ENCODE data around the gene VPS26A. TPM values are rescaled to one million over a fixed set of nuclear protein-coding genes. Genes with fewer than 3 reads are reported as not detected.

Gene VPS26A
- total RNA-seq = 10 to 100 TPM; 44.2 to 58.2 TPM
- long read RNA-seq, donor 1, transcript VPS26A-201 (9 exons, 2,697 nt) = major isoform, 29 of 34 reads
- long read RNA-seq, donor 1, partial matches to known transcripts = 2 of 34 reads
- long read RNA-seq, donor 1, other reads (novel, unspliced or antisense) = 3 of 34 reads
- long read RNA-seq, donor 2, transcript VPS26A-201 (9 exons, 2,697 nt) = major isoform, 57 of 73 reads
- long read RNA-seq, donor 2, partial matches to known transcripts = 5 of 73 reads
- long read RNA-seq, donor 2, other reads (novel, unspliced or antisense) = 9 of 73 reads

DNA sequence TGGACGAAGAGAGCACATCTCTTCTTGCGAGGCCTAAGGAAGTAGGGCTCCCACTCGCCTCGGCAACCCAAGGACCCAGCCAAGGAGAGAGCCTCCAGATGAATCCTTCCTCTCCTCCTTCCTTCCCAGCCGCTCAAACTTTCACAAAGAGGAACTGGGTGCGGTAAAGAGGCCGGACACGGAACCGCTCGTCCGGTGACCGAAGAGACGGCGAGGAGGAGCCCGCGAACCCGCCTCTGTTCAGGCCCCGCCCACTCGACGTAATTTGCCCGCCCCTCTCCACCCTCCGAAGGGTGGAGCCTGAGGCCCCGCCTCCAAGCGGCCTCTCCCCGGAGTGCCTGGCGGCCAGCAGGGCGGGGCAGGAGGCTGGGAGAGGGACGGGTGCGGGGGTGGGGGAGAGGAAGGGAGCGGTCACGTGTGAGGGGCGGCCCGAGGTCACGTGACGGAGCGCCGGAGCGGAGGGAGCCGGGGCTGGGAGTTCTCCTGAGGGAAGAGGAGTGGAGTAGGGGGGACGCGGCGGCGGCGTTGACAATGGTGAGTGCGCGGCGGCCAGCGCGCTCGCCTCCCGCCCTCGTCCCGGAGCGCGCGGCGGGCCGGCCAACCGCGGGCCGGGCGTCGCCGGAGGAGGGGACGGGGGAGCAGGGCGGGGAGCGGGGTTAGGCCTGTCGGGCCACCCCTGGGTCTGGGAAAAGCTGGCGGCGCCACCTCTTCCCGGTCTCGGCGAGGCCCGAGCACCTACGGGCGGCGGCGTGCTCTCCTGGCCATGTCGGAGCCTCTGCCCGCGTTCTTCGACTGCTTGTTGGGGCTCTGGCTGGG lies at the start of gene VPS26A:
TSS of gene VPS26A (plus strand) at position 432 of the 816 bp plus-strand sequence. CDS start at position 532, 100 bp downstream.
- intact Hi-C loops (cut with DNase I) = no loop called here

DNA sequence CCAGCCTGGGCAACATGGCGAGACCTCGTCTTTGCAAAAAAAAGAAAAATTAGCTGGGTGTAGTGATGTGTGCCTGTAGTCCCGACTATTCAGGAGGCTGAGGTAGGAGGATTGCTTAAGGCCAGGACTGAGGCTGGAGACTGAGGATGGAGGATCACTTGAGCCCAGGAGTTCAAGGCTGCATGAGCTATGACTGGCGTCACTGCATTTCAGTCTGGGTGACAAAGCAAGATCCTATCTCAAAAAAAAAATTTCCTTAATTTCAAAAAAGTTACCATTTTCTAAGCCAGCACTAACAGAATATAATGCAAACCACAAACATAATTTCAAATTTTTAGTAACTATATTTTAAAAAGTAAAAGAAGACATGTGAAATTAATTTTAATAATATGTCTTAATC lies 49.4 kb upstream of the VPS26A start:
- intact Hi-C loops (cut with DNase I) = no loop called here
- no peak for DNase-seq (ENCODE audit: low spot score)

More for the DNA sequence above, at the start of gene VPS26A:
- DNase-seq (ENCODE audit: low spot score) = peak; percentile 100

DNA sequence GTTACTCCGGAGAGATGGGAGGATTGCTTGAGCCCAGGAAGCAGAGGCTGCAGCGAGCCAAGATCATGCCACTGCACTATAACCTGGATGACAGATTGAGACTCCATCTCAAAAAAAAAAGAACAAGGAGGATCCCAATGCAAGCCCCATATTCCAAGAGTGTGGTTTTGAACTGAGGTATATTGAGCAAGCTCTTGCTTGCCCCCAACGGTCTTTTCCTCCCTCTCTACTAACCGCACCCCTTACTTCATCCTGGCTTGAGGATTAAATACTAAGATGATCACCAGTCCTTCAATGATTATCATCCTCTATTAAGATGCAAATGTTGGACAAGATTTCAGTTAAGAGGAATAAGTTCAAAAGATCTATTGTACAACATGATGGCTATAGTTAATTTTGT lies 48.5 kb upstream of the VPS26A start:
- intact Hi-C loops (cut with DNase I) = no loop called here
- DNase-seq (ENCODE audit: low spot score) = no peak

DNA sequence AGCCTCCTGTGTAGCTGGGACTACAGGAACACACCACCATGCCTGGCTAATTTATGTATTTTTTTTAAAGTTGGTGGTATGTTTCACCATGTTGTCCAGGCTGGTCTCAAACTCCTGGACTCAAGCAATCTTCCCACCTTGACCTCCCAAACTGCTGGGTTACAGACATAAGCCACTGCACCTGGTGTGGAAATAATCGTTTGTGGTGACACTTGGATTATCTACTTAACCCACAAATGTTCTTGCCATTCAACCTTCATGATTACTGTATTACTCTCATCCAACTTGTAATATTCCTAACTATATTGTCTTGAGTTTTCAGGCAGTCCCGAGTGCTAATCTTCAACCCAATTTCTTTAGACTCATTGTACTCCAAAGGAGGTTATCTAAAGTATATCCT lies 45.7 kb upstream of the VPS26A start:
- DNase-seq (ENCODE audit: low spot score) = no peak
- intact Hi-C loops (cut with DNase I) = no loop called here

DNA sequence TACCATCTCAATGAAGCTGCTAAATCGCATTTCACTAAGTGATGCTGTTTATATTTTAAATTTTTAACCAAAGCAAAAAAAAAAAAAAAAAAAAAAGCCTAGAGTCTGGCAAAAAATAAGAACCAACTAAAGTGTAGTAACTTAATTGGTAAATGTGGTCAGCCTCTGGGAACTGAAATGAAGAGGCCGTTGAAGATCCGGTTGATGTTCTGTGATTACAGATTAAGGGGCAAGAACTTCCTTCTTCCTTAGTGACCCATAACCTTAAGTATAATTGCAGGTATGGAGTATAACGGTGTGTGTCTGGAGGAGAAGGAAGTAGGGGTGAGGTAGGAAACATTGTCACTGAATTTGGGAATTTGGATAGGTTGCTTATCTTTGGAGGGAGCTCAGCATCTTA lies 43.8 kb upstream of the VPS26A start:
- DNase-seq (ENCODE audit: low spot score) = no peak
- intact Hi-C loops (cut with DNase I) = no loop called here

DNA sequence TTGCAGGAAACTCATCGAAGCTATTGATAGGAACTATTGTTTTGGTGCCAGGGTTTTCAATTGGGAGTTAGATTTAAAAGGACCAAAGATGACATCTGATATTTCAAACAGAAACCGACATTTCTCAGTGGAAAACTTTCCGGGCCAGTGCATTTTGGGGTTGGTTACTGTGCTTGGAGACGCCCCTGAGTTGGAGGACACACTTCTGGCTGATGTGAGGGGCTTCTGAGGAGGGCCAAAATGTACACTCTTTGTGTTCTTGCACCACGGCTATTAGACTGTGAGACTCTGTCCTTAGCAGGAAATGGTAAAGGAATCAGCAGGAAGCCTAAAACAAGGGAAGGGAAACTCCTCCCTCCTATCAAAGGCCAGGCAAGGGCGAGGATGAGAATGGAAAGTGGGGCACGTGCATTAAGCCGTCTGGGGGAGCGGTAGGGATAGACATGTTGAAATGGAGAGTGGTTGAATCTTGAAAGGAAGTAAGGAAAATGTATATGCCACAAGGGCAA lies 37.9 kb upstream of the VPS26A start:
- DNase-seq (ENCODE audit: low spot score) = no peak
- intact Hi-C loops (cut with DNase I) = no loop called here

DNA sequence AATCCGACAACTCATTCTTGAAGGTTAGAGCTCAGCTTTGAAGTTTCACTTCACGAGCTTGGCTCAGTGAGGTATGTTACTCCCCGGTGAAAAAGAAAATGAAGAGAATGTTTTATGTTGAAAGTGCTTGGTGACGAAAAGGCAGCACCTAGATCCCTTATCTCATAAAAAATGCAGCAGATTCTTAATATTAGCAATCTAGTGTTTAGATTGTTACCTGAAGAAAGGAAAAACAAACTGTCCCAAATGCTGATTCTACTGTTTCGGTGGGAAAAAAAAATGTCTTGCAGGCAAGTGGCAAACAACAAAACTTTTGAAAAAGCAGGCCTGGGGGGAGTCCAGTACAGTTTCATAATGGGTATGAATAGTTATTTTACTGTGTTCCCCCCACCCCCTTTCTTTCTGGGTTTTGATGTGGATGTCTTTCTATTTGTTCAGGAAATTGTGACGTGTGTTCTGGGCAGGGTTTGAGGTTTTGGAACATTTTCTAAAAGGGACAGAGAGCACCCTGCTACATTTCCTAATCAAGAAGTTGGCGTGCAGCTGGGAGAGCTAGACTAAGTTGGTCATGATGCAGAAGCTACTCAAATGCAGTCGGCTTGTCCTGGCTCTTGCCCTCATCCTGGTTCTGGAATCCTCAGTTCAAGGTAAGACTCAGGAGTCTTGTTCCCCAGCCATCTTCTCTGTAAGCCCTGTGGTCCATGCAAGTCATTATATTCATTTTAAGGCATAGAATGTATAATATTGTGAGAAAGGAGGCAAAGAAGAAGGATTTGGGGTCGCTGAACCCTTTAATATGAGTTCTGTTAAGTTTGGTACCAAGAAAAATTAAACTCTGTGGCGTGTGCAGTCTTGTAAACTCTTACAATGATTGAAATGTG lies 36.1 kb upstream of the VPS26A start, which contains the start of gene SRGN:
TSS of gene SRGN (plus strand) at position 514 of the 881 bp plus-strand sequence. CDS start at position 569, 55 bp downstream.
- intact Hi-C loops (cut with DNase I) = no loop called here
- DNase-seq (ENCODE audit: low spot score) = peak; percentile 85

DNA sequence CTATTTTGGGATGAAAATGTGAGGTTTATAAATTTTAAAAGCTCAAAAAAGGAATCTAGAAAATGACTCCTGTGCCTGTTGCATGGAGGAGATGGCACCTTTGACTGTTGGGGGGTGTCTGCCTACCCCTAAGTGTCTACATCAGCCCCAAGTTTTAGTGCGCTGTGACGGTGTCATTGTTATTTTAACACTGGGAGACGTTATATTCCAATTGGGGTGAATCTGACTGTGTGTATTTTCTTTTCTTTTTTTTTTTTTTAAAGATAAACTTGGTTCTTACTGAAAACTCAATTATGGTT lies 35.6 kb upstream of the VPS26A start:
- intact Hi-C loops (cut with DNase I) = no loop called here
- DNase-seq (ENCODE audit: low spot score) = no peak

DNA sequence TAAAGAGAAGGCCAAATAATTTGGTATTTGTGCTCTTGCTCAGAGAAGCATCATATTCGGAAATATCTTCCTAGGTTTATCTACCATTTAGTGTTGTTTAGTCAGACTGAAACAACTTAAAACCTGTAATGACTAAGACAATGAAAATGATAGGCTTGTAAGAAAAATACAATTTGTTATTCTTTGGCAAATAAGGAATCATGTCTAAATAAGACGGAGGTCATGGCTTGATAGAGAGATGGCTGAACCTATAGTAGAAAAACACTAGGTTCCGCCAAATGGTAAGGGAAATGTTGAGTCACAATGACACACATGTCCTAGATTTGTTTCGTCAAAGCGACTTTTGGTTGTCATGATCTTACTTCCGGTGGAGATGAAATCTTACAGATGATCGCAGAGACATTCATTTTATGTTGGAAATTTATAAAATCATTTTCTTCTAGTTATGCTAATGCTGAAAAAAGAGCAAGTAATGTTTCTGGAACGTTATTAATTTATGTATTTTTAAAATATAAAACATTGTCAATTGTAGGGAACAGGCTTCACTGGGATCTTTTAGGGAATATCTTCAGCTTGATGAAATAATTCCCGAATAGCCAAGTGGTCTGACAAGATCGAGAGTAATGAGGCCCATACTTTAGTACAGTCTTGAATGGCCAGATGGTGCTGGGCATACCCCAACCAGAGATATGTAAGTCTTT lies 35.0 kb upstream of the VPS26A start:
- no peak for DNase-seq (ENCODE audit: low spot score)
- intact Hi-C loops (cut with DNase I) = no loop called here

DNA sequence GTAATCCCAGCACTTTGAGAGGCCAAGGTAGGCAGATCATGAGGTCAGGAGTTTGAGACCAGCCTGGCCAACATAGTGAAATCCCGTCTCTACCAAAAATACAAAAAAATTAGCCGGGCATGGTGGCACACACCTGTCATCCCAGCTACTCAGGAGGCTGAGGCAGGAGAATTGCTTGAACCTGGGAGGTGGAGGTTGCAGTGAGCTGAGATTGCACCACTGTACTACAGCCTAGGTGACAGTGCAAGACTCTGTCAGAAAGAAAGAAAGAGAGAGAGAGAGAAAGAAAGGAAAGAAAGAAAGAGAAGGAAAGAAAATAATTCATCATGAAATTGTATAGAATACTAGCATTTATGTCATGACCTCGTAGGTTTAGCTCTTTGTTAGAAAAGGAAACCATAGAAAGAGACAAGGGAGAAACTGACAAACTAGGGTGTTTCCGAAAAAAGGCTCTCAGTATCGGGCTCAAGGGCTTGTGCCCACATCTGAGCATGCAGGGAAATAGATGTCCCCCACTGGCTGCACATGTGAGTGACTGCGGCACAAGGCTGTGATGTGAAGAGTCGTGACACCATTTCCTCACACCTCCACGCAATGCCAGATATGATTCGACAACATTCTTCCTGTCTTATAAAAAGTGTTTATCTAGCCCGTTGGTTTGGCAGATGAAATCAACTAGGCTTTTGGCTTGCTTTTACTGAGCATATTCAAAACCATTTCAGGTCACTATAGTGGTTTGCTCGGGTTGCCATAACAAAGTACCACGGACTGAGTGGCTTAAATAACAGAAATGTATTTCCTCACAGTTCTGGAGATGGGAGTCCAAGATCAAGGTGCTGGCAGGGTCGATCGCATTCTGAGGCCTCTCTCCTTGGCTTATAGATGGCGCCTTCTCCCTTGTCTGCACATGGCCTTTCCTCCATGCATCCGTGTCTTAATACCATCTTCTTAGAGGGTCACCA lies 34.1 kb upstream of the VPS26A start:
- intact Hi-C loops (cut with DNase I) = loop anchor here (10.0 kb wide), 2 partner anchors 85 to 95 kb away; no protein-coding TSS in a partner anchor
- no peak for DNase-seq (ENCODE audit: low spot score)

DNA sequence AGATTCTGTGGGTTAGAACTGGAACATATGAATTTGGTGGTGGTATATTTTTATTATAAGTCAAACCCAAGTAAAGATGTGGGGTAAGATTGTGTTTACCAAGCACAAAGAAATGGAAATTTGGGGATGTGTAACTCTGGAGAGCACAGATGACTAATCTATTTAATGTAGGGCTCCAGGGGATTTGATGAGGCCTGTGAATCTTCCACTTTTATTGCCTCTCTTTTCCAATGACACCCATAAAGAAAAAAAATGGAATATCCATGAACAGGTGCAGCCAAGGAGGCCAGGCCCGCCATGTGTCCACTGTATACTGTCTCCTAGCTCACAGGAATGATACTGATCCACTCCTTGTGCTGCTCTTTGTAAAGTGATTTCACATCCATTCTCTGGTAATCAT lies 33.3 kb upstream of the VPS26A start:
- no peak for DNase-seq (ENCODE audit: low spot score)
- intact Hi-C loops (cut with DNase I) = loop anchor here (10.0 kb wide), 2 partner anchors 86 to 96 kb away; no protein-coding TSS in a partner anchor

DNA sequence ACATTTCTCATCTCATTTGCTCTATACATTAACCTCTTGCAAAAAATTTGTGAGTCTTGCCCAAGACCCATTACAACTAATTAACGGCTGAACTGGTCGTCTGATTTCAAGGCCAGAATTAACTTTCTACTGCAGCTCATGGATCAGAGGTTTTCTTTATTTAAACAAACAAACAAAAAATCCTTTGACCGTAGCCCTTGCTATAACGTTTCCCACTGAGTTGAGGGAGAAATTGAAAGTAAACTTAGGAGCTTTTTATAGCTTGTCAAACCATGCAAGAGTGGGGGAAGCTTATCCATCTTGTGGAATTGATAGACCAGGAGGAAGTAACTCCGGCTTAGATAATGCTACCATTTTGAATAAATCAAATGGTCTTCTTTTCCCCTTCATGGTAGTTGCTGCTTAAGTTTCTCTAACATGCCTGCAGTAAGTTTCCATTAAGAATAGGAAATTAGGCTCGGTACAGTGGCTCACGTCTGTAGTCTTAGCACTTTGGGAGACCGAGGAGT lies 32.8 kb upstream of the VPS26A start:
- intact Hi-C loops (cut with DNase I) = loop anchor here (10.0 kb wide), 2 partner anchors 86 to 96 kb away; no protein-coding TSS in a partner anchor
- no peak for DNase-seq (ENCODE audit: low spot score)

DNA sequence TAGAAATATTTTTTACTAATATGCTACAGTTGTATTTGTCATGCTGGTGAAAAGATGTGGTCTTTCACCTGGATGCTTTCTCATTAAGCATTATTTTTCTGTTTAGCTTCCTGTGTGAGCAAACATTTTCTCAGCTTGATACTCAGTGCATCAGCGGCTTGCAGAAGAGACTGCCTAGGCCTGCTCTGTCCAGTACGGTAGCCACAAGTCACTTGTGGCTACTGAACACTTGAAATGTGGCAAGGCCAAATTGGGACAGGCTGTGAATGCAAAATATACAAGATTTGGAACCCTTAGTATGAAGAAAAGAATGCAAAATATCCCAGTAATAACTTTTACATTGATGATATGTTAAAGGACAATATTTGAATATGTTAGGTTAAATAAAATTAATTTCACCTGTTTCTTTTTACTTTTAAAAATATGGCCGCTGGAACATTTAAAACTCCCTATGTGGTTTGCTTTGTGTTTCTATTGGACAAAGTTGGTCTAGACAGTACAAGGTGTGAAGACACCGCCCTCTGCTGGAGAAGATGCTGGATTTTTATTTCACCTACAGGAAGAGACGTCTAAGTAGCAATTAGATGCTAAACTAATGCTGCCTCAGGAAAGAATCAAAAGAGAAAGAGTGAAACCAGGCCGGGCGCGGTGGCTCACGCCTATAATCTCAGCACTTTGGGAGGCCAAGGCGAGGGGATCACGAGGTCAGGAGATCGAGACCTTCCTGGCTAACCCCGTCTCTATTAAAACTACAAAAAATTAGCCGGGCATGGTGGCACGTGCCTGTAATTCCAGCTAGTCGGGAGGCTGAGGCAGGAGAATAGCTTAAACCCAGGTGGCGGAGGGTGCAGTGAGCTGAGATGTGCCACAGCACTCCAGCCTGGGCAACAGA lies 30.8 kb upstream of the VPS26A start:
- intact Hi-C loops (cut with DNase I) = loop anchor here (10.0 kb wide), 2 partner anchors 88 to 98 kb away; no protein-coding TSS in a partner anchor
- DNase-seq (ENCODE audit: low spot score) = no peak

DNA sequence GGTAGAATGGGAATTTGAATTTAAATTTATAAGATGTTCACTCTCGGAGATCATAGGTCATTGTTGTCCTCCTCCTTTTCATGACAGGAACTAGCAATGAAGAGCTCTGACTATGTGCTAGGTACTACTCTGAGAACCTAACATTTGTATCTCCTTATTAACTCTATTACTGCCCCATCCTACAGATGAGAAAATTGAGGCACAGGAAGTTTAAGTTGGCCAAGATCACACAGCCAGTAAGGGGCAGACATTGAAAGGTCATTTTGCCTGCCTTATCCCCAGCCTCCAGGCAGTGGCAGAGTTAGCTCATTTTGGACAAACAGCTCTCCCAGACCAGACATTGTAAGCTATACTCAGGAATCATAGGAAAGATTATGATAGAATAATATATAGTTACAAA lies 30.0 kb upstream of the VPS26A start:
- DNase-seq (ENCODE audit: low spot score) = no peak
- intact Hi-C loops (cut with DNase I) = loop anchor here (10.0 kb wide), 2 partner anchors 89 to 99 kb away; no protein-coding TSS in a partner anchor

DNA sequence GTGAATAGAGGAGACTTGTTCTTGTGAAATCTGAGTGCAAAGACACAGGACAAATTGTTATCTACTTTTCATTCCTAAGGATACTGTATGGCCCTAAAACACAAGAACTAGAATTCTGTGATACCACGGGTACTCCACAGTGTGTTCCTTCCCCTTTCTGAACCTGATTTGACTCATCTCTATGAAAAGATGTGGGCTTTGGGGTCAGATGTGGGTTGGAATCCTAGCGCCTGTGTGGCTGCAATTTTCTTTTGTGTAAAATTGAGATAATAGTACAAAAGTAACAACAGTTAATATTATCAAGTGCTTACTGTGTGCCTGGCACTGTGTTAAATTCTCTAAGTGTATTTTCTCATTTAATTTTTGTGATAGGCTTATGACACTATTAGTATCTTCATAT lies 27.9 kb upstream of the VPS26A start:
- DNase-seq (ENCODE audit: low spot score) = no peak
- intact Hi-C loops (cut with DNase I) = loop anchor here (10.0 kb wide), 2 partner anchors 91 to 101 kb away; no protein-coding TSS in a partner anchor

DNA sequence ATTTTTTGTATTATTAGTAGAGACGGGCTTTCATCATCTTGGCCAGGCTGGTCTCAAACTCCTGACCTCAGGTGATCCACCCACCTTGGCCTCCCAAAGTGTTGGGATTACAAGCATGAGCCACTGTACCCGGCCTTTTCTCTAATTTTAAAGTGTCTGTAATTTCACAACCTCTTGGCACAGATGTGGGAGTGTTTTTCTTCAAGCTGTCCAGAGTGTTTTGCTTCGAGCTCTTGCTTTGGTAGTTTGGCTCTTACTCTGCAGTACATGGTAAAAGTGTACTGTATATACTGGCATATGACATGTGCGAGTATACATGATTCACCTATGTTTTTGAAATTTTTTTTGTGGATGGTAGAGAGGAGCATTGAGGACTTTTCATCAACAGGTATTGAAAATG lies 26.2 kb upstream of the VPS26A start:
- no peak for DNase-seq (ENCODE audit: low spot score)
- intact Hi-C loops (cut with DNase I) = loop anchor here (10.0 kb wide), 2 partner anchors 93 to 103 kb away; no protein-coding TSS in a partner anchor
